Kidney (tissue), 14 donors: ENCODE results near the gene CADPS2. TPM values are rescaled to one million over a fixed set of nuclear protein-coding genes. Genes with fewer than 3 reads are reported as not detected.
"Not testable (repeated sequence)": the region's sequence is repeated elsewhere in the genome, so short reads cannot be mapped to it uniquely, and the experiment has no call there.

Experiments used
- DNase-seq, 5 donors: peaks; one replicate each; pipeline ENCODE4 v3.0.0-alpha.2; 2013 to 2020
- FAIRE-seq: peaks from 2 replicates; lab custom pipeline; 2012; peaks lifted over from hg19 to GRCh38; lab: Jason Lieb, UNC
- H3K27ac ChIP-seq, 2 donors: one replicate each; pipeline ENCODE4 v1.7.0; 2013; ENCODE audit warnings: low read depth in 2 of 2, low read length in 2 of 2, inconsistent platforms in 1 of 2
- H3K27me3 ChIP-seq: one replicate; pipeline ENCODE4 v1.7.1; 2013; ENCODE audit warnings: low read length, inconsistent platforms; ENCODE audit not compliant: control insufficient read depth, insufficient read depth
- H3K36me3 ChIP-seq, 3 donors: one replicate each; pipeline versions ENCODE4 v1.7.0 to v1.7.1; 2013; ENCODE audit warnings: low read length in 3 of 3, control low read depth in 1 of 3, inconsistent platforms in 1 of 3; ENCODE audit not compliant: insufficient read depth in 3 of 3, control insufficient read depth in 2 of 3
- H3K4me1 ChIP-seq, 3 donors: one replicate each; pipeline versions ENCODE4 v1.7.0 to v1.7.1; 2013; ENCODE audit warnings: low read length in 3 of 3, inconsistent platforms in 1 of 3, low read depth in 1 of 3; ENCODE audit not compliant: control insufficient read depth in 2 of 3, insufficient read depth in 2 of 3
- H3K4me3 ChIP-seq, 3 donors: one replicate each; pipeline versions ENCODE4 v1.7.0 to v1.8.1; 2013; ENCODE audit warnings: low read length in 3 of 3, control low read depth in 1 of 3, inconsistent platforms in 1 of 3
- H3K9ac ChIP-seq, 3 donors: one replicate each; pipeline versions ENCODE4 v1.7.0 to v1.7.1; 2013; ENCODE audit warnings: low read length in 3 of 3, control low read depth in 1 of 3, inconsistent platforms in 1 of 3
- H3K9me3 ChIP-seq, 3 donors: one replicate each; pipeline versions ENCODE4 v1.7.0 to v1.7.1; 2013; ENCODE audit warnings: low read length in 3 of 3, control low read depth in 1 of 3, inconsistent platforms in 1 of 3; ENCODE audit not compliant: control insufficient read depth in 2 of 3, insufficient read depth in 1 of 3
- CTCF ChIP-seq: IDR thresholded peaks from 3 replicates; pipeline ENCODE4 v1.5.1; 2012; ENCODE audit warnings: mild to moderate bottlenecking, moderate library complexity, borderline replicate concordance; ENCODE audit not compliant: insufficient read depth; ENCODE audit errors: extremely low read depth
- intact Hi-C: fragments of 100-400 bp; cut with DNase I; formaldehyde crosslinking; loops from one replicate; pipeline ENCODE4 v1.11.1; 2022
- polyA plus RNA-seq: library from polyadenylated mRNA; stranded (reverse); fragments of 350-450 nt; fragmentation: Illumina TruSeq; extraction: RNeasy Lipid Tissue Mini Kit (QIAGEN cat#74804); gene quantifications from one replicate; pipeline ENCODE4 v1.2.3, GENCODE V29; 2014; ENCODE audit warnings: low read depth, low replicate concordance; ENCODE audit not compliant: insufficient read depth
- total RNA-seq: library from RNA; stranded (reverse); fragmentation: NEBNext Ultra II Directional; extraction: Animal tissue kit (Norgen Biotek cat#: 25700); gene quantifications from one replicate; pipeline ENCODE4 v1.2.1, GENCODE V29; 2021
- donor health status: control.
- donor health status: control.
- donor health status: control.
- donor health status: control.
- donor health status: control.
- donor health status: DM: yes; HTN: yes; CAD: no.
- donor health status: Normal renal cell carcinoma (clear cell type).

The CADPS2 gene
- total and polyA plus RNA-seq, 2 donors from 2014 or later, result 33.0 to 39.9 TPM

DNA sequence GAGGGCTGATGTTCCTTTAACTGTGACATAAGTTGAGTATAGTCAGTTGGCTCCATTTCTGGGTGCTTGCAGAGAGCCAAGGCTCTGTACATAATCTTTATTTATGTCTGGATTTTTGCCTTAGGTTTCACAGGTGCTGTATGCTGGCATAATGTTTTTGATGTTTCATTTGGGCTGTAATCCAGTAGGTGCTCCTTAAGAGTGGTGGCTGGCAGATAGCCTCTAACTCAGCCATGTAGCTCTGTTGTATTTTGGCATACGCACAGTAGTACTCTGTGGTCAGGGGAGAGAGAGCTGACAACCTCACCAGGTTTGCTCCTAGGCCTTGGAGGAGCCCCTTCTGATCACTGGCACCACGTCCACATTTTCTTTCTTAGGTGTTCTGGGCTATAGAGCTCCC lies 248.5 kb downstream of the CADPS2 start:
- intact Hi-C loops, result no loop called here
- no peak for DNase-seq
- no peak for TF ChIP-seq CTCF
- Histone ChIP-seq H3K27me3 (no peaks in the 10 kb centered on the region), H3K9ac (no peak overlapping the region), H3K9me3 (no peaks in the 10 kb centered on the region), H3K4me1 (no peaks in the 10 kb centered on the region), H3K36me3 (no peaks in the 10 kb centered on the region), H3K27ac (no peak overlapping the region), H3K4me3 (no peak overlapping the region)
- FAIRE-seq, result no peak

DNA sequence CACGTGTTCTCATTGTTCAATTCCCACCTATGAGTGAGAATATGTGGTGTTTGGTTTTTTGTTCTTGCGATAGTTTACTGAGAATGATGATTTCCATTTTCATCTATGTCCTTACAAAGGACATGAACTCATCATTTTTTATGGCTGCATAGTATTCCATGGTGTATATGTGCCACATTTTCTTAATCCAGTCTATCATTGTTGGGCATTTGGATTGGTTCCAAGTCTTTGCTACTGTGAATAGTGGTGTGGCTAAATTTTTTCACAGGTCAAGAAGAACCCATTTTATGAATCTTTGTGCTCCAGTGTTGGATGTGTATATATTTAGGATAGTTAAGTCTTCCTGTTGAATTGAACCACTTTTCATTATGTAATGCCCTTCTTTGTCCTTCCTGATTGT lies 250.8 kb downstream of the CADPS2 start:
- FAIRE-seq, intact Hi-C loops, DNase-seq, H3K4me1 ChIP-seq, H3K27ac ChIP-seq, H3K4me3 ChIP-seq, H3K9me3 ChIP-seq, H3K36me3 ChIP-seq, H3K9ac ChIP-seq, H3K27me3 ChIP-seq: not testable (repeated sequence)

DNA sequence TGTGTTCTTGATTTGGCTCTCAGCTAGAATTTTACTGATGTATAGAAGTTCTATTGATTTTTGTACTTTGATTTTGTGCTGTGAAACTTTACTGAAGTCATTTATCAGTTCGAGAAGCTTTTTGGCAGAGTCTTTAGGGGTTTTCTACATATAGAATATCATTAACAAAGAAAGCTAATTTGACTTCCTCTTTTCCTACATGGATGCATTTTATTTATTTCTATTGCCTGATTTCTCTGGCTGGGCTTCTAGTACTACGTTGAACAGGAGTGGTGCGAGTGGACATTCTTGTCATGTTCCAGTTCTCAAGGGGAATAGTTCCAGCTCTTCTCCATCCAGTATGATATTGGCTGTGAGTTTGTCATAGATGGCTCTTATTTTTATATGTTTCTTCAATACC lies 252.8 kb downstream of the CADPS2 start:
- H3K27ac ChIP-seq, result no peak overlapping the region
- H3K36me3 ChIP-seq, result no peaks in the 10 kb centered on the region
- FAIRE-seq (no peak), DNase-seq (no peak)
- H3K4me3 ChIP-seq, result no peak overlapping the region
- no peak for TF ChIP-seq CTCF
- intact Hi-C loops, result no loop called here
- no peaks in the 10 kb centered on the region for H3K4me1 ChIP-seq
- no peaks in the 10 kb centered on the region for H3K27me3 ChIP-seq
- no peaks in the 10 kb centered on the region for H3K9me3 ChIP-seq
- no peak overlapping the region for H3K9ac ChIP-seq

GRCh38 chr7:122632238-122632637 lies 254.0 kb downstream of the CADPS2 start:
- intact Hi-C loops, result no loop called here
- no peak for TF ChIP-seq CTCF
- FAIRE-seq, result no peak
- H3K4me3 ChIP-seq, result no peak overlapping the region
- no peaks in the 10 kb centered on the region for H3K36me3 ChIP-seq
- H3K9ac ChIP-seq, result no peak overlapping the region
- no peak for DNase-seq
- H3K27me3 ChIP-seq, result no peaks in the 10 kb centered on the region
- H3K27ac ChIP-seq, result no peak overlapping the region
- no peaks in the 10 kb centered on the region for H3K9me3 ChIP-seq
- H3K4me1 ChIP-seq, result no peaks in the 10 kb centered on the region
